CD14-positive monocyte (primary cell): ENCODE measurements around the gene ARHGEF25. TPM values are rescaled to one million over a fixed set of nuclear protein-coding genes. Genes with fewer than 3 reads are reported as not detected.
"Not testable (repeated sequence)": the region's sequence is repeated elsewhere in the genome, so short reads cannot be mapped to it uniquely, and the experiment has no call there.

Experiments
- DNase-seq, 3 donors: peaks; one replicate each; pipeline ENCODE4 v3.0.0-alpha.2; 2011 to 2022
- H2AFZ ChIP-seq: 2 replicates; pipeline ENCODE4 v1.6.0; 2012; ENCODE audit warnings: mild to moderate bottlenecking, low read depth, low read length, inconsistent platforms; ENCODE audit not compliant: insufficient read depth, poor library complexity, severe bottlenecking
- H3K27ac ChIP-seq, 2 donors: 1 replicate in 1 of 2; 2 replicates in 1 of 2; pipeline ENCODE4 v1.5.1; 2012 to 2013; ENCODE audit warnings: low read length in 2 of 2, control low read depth in 1 of 2, inconsistent platforms in 1 of 2, low read depth in 1 of 2, mild to moderate bottlenecking in 1 of 2
- H3K27me3 ChIP-seq, 2 donors: one replicate each; pipeline versions ENCODE4 v1.6.0 to v1.6.1; 2011 to 2013; ENCODE audit warnings: low read length in 2 of 2; ENCODE audit not compliant: control insufficient read depth in 2 of 2, insufficient read depth in 2 of 2
- H3K36me3 ChIP-seq, 2 donors: replicated peaks in 1 of 2; 1 replicate in 1 of 2; 2 replicates in 1 of 2; pipeline versions ENCODE4 v1.5.1 to v1.6.1; 2012 to 2013; ENCODE audit warnings: low read length in 2 of 2, control low read depth in 1 of 2, inconsistent platforms in 1 of 2, mild to moderate bottlenecking in 1 of 2; ENCODE audit not compliant: insufficient read depth in 2 of 2, control insufficient read depth in 1 of 2
- H3K4me1 ChIP-seq, 2 donors: 1 replicate in 1 of 2; 2 replicates in 1 of 2; pipeline versions ENCODE4 v1.5.1 to v1.6.1; 2012 to 2013; ENCODE audit warnings: low read length in 2 of 2, control low read depth in 1 of 2, inconsistent platforms in 1 of 2, mild to moderate bottlenecking in 1 of 2, moderate library complexity in 1 of 2; ENCODE audit not compliant: insufficient read depth in 2 of 2, control insufficient read depth in 1 of 2
- H3K4me2 ChIP-seq: replicated peaks from 2 replicates; pipeline ENCODE3; 2012; ENCODE audit warnings: low read length, moderate library complexity, mild to moderate bottlenecking; ENCODE audit not compliant: poor library complexity, severe bottlenecking; ENCODE audit errors: extremely low read depth
- H3K4me3 ChIP-seq, 3 experiments: fragments of 200-600 bp in 1 of 3; sonication (generic) in 1 of 3; replicated peaks in 1 of 3; 1 replicate in 2 of 3; 2 replicates in 1 of 3; pipeline ENCODE4 v1.5.1; 2011 to 2013; ENCODE audit warnings: low read length in 3 of 3, mild to moderate bottlenecking in 3 of 3, control low read depth in 2 of 3, low read depth in 2 of 3, inconsistent platforms in 1 of 3, moderate library complexity in 1 of 3
- H3K79me2 ChIP-seq: 2 replicates; pipeline ENCODE4 v1.6.0; 2012; ENCODE audit warnings: mild to moderate bottlenecking, control low read depth, inconsistent platforms, low read length, moderate library complexity; ENCODE audit not compliant: insufficient read depth
- H3K9ac ChIP-seq: 2 replicates; pipeline ENCODE4 v1.6.0; 2017; ENCODE audit warnings: low read length, mild to moderate bottlenecking; ENCODE audit not compliant: insufficient read depth, poor library complexity, severe bottlenecking
- H3K9me3 ChIP-seq, 2 donors: replicated peaks in 1 of 2; 1 replicate in 1 of 2; 2 replicates in 1 of 2; pipeline versions ENCODE4 v1.5.1 to v1.6.1; 2012 to 2013; ENCODE audit warnings: low read length in 2 of 2, control low read depth in 1 of 2; ENCODE audit not compliant: control insufficient read depth in 1 of 2, insufficient read depth in 1 of 2
- H4K20me1 ChIP-seq: 2 replicates; pipeline ENCODE4 v1.6.0; 2012; ENCODE audit warnings: mild to moderate bottlenecking, low read length, control low read depth, moderate library complexity; ENCODE audit not compliant: insufficient read depth
- H3K27ac Mint-ChIP-seq, 7 donors: one replicate each; pipeline ENCODE4 v1.8.0; 2020; ENCODE audit warnings: mild to moderate bottlenecking in 7 of 7, mixed read lengths in 7 of 7, moderate library complexity in 6 of 7, inconsistent platforms in 2 of 7
- H3K27me3 Mint-ChIP-seq, 3 donors: one replicate each; pipeline ENCODE4 v1.8.0; 2021 to 2022; ENCODE audit warnings: low read depth in 3 of 3, mild to moderate bottlenecking in 3 of 3, mixed read lengths in 3 of 3, moderate library complexity in 3 of 3, inconsistent platforms in 1 of 3
- H3K36me3 Mint-ChIP-seq, 2 donors: one replicate each; pipeline ENCODE4 v1.8.0; 2020; ENCODE audit warnings: mixed read lengths in 2 of 2, inconsistent platforms in 1 of 2, mild to moderate bottlenecking in 1 of 2
- H3K4me1 Mint-ChIP-seq: one replicate; pipeline ENCODE4 v1.8.0; 2020; ENCODE audit warnings: mild to moderate bottlenecking, mixed read lengths
- H3K4me3 Mint-ChIP-seq, 2 donors: one replicate each; pipeline ENCODE4 v1.8.0; 2020; ENCODE audit warnings: mild to moderate bottlenecking in 2 of 2, mixed read lengths in 2 of 2, moderate library complexity in 1 of 2
- H3K9me3 Mint-ChIP-seq, 7 donors: one replicate each; pipeline ENCODE4 v1.8.0; 2020 to 2022; ENCODE audit warnings: mixed read lengths in 7 of 7, mild to moderate bottlenecking in 6 of 7, moderate library complexity in 6 of 7, inconsistent platforms in 2 of 7
- CTCF ChIP-seq: fragments of 200-600 bp; IDR thresholded peaks from one replicate; pipeline ENCODE4 v1.8.0; 2022; ENCODE audit warnings: antibody characterized with exemption, mild to moderate bottlenecking
- WGBS: methylation state at CpG from one replicate; pipeline ENCODE4 v1.1.5; 2013; ENCODE audit warnings: missing lambda C conversion rate; ENCODE audit not compliant: insufficient coverage; 5-methylcytosine and 5-hydroxymethylcytosine counted together
- intact Hi-C, 2 donors: fragments of 100-400 bp; cut with micrococcal nuclease; formaldehyde crosslinking; loops; one replicate each; pipeline versions ENCODE4 v1.15.0 to v1.15.1; 2023
- polyA plus RNA-seq, 3 donors: library from polyadenylated mRNA; depleted of rRNA in 1 of 3; unstranded in 2 of 3; stranded (reverse) in 1 of 3; fragments of 300-500 nt in 2 of 3; fragments of >200 nt in 1 of 3; fragmentation: Illumina TruSeq in 2 of 3; gene quantifications; 1 replicate in 2 of 3; 2 replicates in 1 of 3; pipeline ENCODE4 v1.2.3, GENCODE V29; 2012 to 2021

ARHGEF25 gene
- polyA plus RNA-seq, 3 donors: not detected

DNA sequence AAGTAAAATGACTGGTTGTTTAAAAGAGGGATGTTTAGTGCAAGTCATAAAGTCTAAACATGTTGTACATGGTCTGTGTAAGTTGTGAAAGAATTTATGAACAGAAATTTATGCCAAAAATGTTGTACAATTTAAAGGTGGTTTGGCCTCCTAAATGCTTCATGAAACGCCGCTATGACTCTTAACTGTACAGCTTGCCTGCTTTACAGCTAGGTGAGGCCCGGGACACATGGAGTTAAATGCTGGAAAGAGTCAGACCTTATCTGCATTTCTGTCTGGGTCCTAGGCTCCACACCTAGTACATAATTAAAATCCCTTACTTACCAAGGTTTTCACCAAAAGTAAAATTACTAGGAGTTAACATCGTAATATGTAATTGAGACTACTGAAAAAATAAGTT is 50.1 kb downstream of the ARHGEF25 start:
- no peak overlapping the region for H3K4me2 ChIP-seq
- no peaks in the 10 kb centered on the region for H3K4me1 ChIP-seq
- no CpG with 5 or more reads among the region's 4 CpGs for WGBS
- Mint-ChIP-seq H3K27ac (no peak overlapping the region), H3K9me3 (peaks cover 15 to 39% (median 31%) of the 10 kb centered on the region in 7 donors), H3K36me3 (no peaks in the 10 kb centered on the region), H3K27me3 (peaks cover 3 to 12% (median 10%) of the 10 kb centered on the region in 3 donors), H3K4me1 (no peaks in the 10 kb centered on the region), H3K4me3 (no peak overlapping the region)
- no peak overlapping the region for H3K27ac ChIP-seq
- no peaks in the 10 kb centered on the region for H4K20me1 ChIP-seq
- no peak for TF ChIP-seq CTCF
- H3K79me2 ChIP-seq: no peaks in the 10 kb centered on the region
- no peak for DNase-seq
- intact Hi-C loops: no loop called here
- H3K9me3 ChIP-seq: peaks cover 7 to 19% of the 10 kb centered on the region in 2 donors
- no peak overlapping the region for H2AFZ ChIP-seq
- H3K36me3 ChIP-seq: no peaks in the 10 kb centered on the region
- no peak overlapping the region for H3K4me3 ChIP-seq
- H3K27me3 ChIP-seq: no peaks in the 10 kb centered on the region
- no peak overlapping the region for H3K9ac ChIP-seq

- H3K79me2 ChIP-seq, H3K27me3 ChIP-seq, H3K27ac ChIP-seq, H3K36me3 Mint-ChIP-seq, H3K4me3 Mint-ChIP-seq, H4K20me1 ChIP-seq, intact Hi-C loops, H3K27me3 Mint-ChIP-seq, H3K36me3 ChIP-seq, H3K27ac Mint-ChIP-seq, H3K4me3 ChIP-seq, H3K4me1 Mint-ChIP-seq, H3K9ac ChIP-seq, H3K4me2 ChIP-seq, H2AFZ ChIP-seq, H3K4me1 ChIP-seq, DNase-seq: not testable (repeated sequence)
- H3K9me3 ChIP-seq: peaks cover 5 to 16% of the 10 kb centered on the region in 2 donors
- 96% methylated on average over 24 of the region's 34 CpGs for WGBS
- peaks cover 10 to 35% (median 28%) of the 10 kb centered on the region in 7 donors for H3K9me3 Mint-ChIP-seq
Observed at GRCh38 chr12:57665066-57665820, 54.0 kb downstream of the ARHGEF25 start.

Other genes with a start within 250 kb of the ARHGEF25 start
- gene R3HDM2, start 180.4 kb upstream of the ARHGEF25 start, polyA plus RNA-seq: 10 to 100 TPM in 1 of 3 donors, 1 to 10 TPM in 2; 4.2 to 69.4 (median 7.3) TPM
- not detected for gene INHBC, start 176.7 kb upstream of the ARHGEF25 start, polyA plus RNA-seq
- not detected for gene INHBE, start 156.1 kb upstream of the ARHGEF25 start, polyA plus RNA-seq
- under 1 TPM in 1 of 3 donors, not detected in 2; 0.05 TPM for gene GLI1, start 151.7 kb upstream of the ARHGEF25 start, polyA plus RNA-seq
- gene ARHGAP9, start 131.6 kb upstream of the ARHGEF25 start, polyA plus RNA-seq: 100 to 1,000 TPM; 211 to 581 (median 213) TPM
- gene MARS1, start 123.4 kb upstream of the ARHGEF25 start, polyA plus RNA-seq: 100 to 1,000 TPM in 1 of 3 donors, 10 to 100 TPM in 2; 63.5 to 164 (median 79.8) TPM
- gene DDIT3, start 90.9 kb upstream of the ARHGEF25 start, polyA plus RNA-seq: 100 to 1,000 TPM in 1 of 3 donors, 1 to 10 TPM in 2; 9.3 to 163 (median 9.4) TPM
- gene MBD6, start 88.6 kb upstream of the ARHGEF25 start, polyA plus RNA-seq: 10 to 100 TPM in 1 of 3 donors, 1 to 10 TPM in 2; 2.4 to 47.7 (median 2.6) TPM
- gene DCTN2, start 64.2 kb upstream of the ARHGEF25 start, polyA plus RNA-seq: 10 to 100 TPM; 72.8 to 94.5 (median 82.2) TPM
- under 1 TPM in 1 of 3 donors, not detected in 2; 0.01 TPM for gene KIF5A, start 61.4 kb upstream of the ARHGEF25 start, polyA plus RNA-seq
- 10 to 100 TPM; 12.3 to 18.6 (median 16.9) TPM for gene PIP4K2C, start 20.2 kb upstream of the ARHGEF25 start, polyA plus RNA-seq
- 1 to 10 TPM in 1 of 3 donors, under 1 TPM in 1, not detected in 1; 0.08 to 1.3 TPM for gene DTX3, start 6.6 kb upstream of the ARHGEF25 start, polyA plus RNA-seq
- gene B4GALNT1, start 21.8 kb downstream of the ARHGEF25 start, polyA plus RNA-seq: not detected
- gene OS9, start 82.7 kb downstream of the ARHGEF25 start, polyA plus RNA-seq: 100 to 1,000 TPM in 2 of 3 donors, 10 to 100 TPM in 1; 90.9 to 484 (median 128) TPM
- 1 to 10 TPM in 1 of 3 donors, under 1 TPM in 2; 0.20 to 3.4 (median 0.65) TPM for gene AGAP2, start 127.3 kb downstream of the ARHGEF25 start, polyA plus RNA-seq
- 10 to 100 TPM; 20.6 to 48.1 (median 43.0) TPM for gene TSPAN31, start 133.6 kb downstream of the ARHGEF25 start, polyA plus RNA-seq
- 10 to 100 TPM; 26.2 to 38.4 (median 27.4) TPM for gene CDK4, start 140.9 kb downstream of the ARHGEF25 start, polyA plus RNA-seq
- gene MARCHF9, start 143.7 kb downstream of the ARHGEF25 start, polyA plus RNA-seq: 1 to 10 TPM in 1 of 3 donors, under 1 TPM in 2; 0.14 to 9.5 (median 0.23) TPM
- gene CYP27B1, start 155.6 kb downstream of the ARHGEF25 start, polyA plus RNA-seq: under 1 TPM in 1 of 3 donors, not detected in 2; 0.81 TPM
- gene METTL1, start 160.7 kb downstream of the ARHGEF25 start, polyA plus RNA-seq: 1 to 10 TPM; 3.4 to 5.0 (median 3.7) TPM
- gene EEF1AKMT3, start 161.2 kb downstream of the ARHGEF25 start, polyA plus RNA-seq: 1 to 10 TPM; 3.4 to 4.2 (median 3.4) TPM
- 10 to 100 TPM in 2 of 3 donors, 1 to 10 TPM in 1; 4.5 to 22.6 (median 21.8) TPM for gene TSFM, start 171.4 kb downstream of the ARHGEF25 start, polyA plus RNA-seq
- gene AVIL, start 207.3 kb downstream of the ARHGEF25 start, polyA plus RNA-seq: 1 to 10 TPM in 1 of 3 donors, under 1 TPM in 1, not detected in 1; 0.11 to 7.2 TPM
- gene CTDSP2, start 235.3 kb downstream of the ARHGEF25 start, polyA plus RNA-seq: 100 to 1,000 TPM in 1 of 3 donors, 10 to 100 TPM in 2; 59.1 to 148 (median 70.2) TPM